Fibroblast of the aortic adventitia (primary cell): ENCODE measurements around the gene DYNLRB2. TPM values are rescaled to one million over a fixed set of nuclear protein-coding genes. Genes with fewer than 3 reads are reported as not detected.

Experiments used
- DNase-seq: peaks from one replicate; pipeline ENCODE4 v3.0.0-alpha.2; 2010; ENCODE audit warnings: low read depth
- H3K4me3 ChIP-seq: 2 replicates; pipeline ENCODE4 v1.5.1; 2011; ENCODE audit warnings: low read depth, mild to moderate bottlenecking, control low read depth, low read length, moderate library complexity
- total RNA-seq: library from RNA; depleted of rRNA; stranded (reverse); fragments of >200 nt; gene quantifications from 2 replicates; pipeline ENCODE4 v1.2.3, GENCODE V29; 2012; ENCODE audit warnings: low replicate concordance
- TF ChIP-seq, protein P1 (sequence below): IDR thresholded peaks from 2 replicates; pipeline ENCODE4 v1.5.1; 2011; ENCODE audit warnings: mild to moderate bottlenecking, low read length, control low read depth, inconsistent platforms; ENCODE audit not compliant: insufficient read depth

The DYNLRB2 gene
- total RNA-seq, 1 donor, result not detected

DNA sequence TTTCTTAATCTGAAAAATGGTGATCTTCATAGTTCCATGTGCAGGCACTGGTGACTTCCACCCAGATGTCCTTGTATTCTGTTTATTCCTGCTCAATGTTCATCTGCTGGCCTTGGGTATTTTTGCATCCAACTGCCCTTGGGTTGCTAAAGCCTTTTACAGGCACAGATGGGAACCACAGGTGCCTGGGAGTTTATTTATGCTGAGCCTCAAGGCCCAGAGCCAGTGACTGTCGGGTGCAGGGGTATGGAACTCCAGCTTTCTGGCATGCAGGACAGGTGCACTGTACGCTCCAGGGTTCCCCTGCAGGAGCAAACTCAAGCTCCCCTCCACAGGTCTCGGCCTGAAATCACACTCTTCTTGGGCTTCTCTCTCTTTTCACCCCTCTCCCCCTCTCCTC lies 22.3 kb downstream of the DYNLRB2 start:
- TF ChIP-seq, protein P1, sequence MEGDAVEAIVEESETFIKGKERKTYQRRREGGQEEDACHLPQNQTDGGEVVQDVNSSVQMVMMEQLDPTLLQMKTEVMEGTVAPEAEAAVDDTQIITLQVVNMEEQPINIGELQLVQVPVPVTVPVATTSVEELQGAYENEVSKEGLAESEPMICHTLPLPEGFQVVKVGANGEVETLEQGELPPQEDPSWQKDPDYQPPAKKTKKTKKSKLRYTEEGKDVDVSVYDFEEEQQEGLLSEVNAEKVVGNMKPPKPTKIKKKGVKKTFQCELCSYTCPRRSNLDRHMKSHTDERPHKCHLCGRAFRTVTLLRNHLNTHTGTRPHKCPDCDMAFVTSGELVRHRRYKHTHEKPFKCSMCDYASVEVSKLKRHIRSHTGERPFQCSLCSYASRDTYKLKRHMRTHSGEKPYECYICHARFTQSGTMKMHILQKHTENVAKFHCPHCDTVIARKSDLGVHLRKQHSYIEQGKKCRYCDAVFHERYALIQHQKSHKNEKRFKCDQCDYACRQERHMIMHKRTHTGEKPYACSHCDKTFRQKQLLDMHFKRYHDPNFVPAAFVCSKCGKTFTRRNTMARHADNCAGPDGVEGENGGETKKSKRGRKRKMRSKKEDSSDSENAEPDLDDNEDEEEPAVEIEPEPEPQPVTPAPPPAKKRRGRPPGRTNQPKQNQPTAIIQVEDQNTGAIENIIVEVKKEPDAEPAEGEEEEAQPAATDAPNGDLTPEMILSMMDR, result no peak
- DNase-seq, result no peak
- H3K4me3 ChIP-seq, result no peak overlapping the region

DNA sequence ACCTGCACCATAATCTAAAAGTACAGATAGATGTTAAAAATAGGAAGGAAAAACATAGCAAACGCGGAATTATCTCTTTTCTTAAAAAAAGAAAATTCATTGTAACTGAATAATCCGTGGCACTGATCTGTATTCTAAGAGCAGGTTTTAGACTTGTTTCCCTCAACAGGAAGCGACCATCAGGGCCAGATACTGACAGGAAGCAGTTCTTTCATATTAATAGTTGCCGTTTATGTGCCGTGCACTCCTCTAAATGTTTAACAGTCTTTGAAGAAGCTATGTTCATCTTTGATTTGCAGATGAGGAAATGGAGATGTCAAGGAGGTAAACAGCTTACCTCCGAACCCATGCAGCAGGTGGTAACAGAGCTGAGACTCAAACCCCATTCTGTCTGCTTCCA lies 23.6 kb downstream of the DYNLRB2 start:
- no peak overlapping the region for H3K4me3 ChIP-seq
- TF ChIP-seq, protein P1, result no peak
- no peak for DNase-seq

DNA sequence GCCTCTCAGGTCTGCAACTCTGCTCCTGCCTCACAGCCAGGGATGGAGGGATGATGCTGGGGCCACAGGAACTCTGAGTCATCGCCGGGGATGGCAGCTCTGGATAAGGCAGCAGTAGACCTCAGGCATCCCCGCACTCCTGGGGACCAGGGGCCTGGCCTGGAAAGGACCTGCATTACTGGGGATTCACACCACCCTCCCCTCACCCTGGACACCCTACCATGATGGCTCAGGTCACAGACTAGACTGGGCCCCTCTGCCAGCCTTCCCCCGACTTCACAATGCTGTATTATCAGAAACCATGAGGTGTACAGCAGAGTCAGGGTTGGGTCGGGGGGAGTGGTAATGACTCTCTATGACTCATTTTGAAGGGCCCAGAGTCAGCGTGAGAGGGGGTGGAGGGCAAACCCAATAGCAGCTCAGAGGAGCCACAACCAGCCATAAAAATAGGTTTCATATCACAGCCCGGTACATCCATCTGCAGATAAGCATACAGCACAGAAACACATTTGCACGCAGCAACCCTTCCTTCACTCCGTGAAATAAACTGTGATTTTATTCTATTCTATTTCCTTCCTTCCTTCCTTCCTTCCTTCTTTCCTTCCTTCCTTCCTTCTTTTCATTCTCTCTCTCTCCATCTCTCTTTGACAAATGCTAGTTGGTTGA lies 28.8 kb downstream of the DYNLRB2 start:
- H3K4me3 ChIP-seq, result no peak overlapping the region
- DNase-seq, result peak; percentile 83
- TF ChIP-seq, protein P1, result no peak

DNA sequence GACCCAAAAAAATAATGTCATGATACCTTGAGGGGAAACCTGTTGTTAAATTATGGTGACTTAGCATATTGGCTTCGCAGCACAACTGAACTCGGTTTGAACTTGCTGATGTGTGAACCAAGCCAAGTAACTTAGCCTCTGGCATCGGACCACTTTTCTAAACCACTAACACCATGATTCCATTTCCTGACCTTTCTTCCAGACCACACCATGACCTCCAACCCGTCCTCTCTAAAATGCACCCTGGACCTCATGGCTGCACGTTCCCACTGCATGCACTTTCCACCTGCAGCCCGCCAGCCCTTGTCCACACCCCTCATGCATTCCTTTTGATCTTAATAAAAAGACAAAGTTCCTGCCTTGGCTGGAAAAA lies 29.3 kb downstream of the DYNLRB2 start:
- TF ChIP-seq, protein P1, result no peak
- peak; percentile 89 for DNase-seq
- no peak overlapping the region for H3K4me3 ChIP-seq

DNA sequence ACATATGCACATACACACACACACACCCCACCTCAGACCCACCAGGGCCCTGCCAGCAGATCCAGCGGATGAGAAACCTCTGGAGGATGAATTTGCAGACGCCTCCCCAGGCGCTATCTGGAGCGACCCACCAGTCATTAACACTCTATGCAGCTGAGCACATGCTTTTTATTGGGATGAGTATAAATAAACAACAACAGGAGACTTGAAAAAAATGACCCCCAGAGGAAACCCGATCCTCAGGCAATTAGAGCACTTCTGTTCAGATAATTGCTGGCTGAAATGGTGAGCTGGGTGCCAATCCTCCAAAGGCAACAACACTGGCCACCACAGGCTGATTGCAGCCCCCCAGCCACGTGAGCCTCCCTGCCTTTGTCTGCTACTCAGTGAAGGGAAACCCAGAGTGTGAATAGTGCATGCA lies 32.9 kb downstream of the DYNLRB2 start:
- no peak for DNase-seq
- H3K4me3 ChIP-seq, result no peak overlapping the region
- TF ChIP-seq, protein P1, result no peak

DNA sequence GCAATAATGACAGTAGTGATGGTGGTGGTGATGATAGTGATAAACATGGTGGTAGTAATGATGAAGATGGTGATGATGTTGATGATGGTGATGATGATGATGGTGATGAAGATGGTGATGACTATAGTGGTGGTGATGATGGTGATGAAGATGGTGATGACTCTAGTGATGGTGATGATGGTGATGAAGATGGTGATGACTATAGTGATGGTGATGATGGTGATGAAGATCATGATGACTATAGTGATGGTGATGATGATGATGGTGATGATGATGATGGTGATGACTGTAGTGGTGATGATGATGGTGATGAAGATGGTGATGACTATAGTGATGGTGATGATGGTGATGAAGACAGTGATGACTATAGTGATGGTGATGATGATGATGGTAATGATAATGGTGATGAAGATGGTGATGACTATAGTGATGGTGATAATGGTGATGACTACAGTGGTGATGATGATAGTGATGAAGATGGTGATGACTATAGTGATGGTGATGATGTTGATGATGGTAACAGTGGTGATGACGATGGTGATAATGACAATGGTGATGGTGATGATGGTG lies 35.6 kb downstream of the DYNLRB2 start:
- no peak for DNase-seq
- no peak overlapping the region for H3K4me3 ChIP-seq
- TF ChIP-seq, protein P1, result no peak
